GM06990 (cell line): ENCODE results near the gene TBCD.

Experiments used
- DNase-seq: peaks from one replicate; pipeline ENCODE4 v3.0.0-alpha.2; 2011; ENCODE audit not compliant: insufficient read length; ENCODE audit errors: extremely low read depth
- H3K27me3 ChIP-seq: replicated peaks from 2 replicates; pipeline ENCODE4 v1.6.0; 2011; ENCODE audit warnings: low read length; ENCODE audit not compliant: control insufficient read depth, insufficient read depth
- H3K36me3 ChIP-seq: 2 replicates; pipeline ENCODE4 v1.5.1; 2011; ENCODE audit warnings: low read length; ENCODE audit not compliant: control insufficient read depth, insufficient read depth
- H3K4me3 ChIP-seq: replicated peaks from 2 replicates; pipeline ENCODE4 v1.5.1; 2011; ENCODE audit warnings: low read depth, mild to moderate bottlenecking, control low read depth, low read length
- TF ChIP-seq, protein P1 (sequence below): IDR thresholded peaks from 2 replicates; pipeline ENCODE4 v1.5.1; 2011; ENCODE audit warnings: low read length, control low read depth, mild to moderate bottlenecking, inconsistent platforms; ENCODE audit not compliant: insufficient read depth, poor library complexity, severe bottlenecking

The TBCD gene

DNA sequence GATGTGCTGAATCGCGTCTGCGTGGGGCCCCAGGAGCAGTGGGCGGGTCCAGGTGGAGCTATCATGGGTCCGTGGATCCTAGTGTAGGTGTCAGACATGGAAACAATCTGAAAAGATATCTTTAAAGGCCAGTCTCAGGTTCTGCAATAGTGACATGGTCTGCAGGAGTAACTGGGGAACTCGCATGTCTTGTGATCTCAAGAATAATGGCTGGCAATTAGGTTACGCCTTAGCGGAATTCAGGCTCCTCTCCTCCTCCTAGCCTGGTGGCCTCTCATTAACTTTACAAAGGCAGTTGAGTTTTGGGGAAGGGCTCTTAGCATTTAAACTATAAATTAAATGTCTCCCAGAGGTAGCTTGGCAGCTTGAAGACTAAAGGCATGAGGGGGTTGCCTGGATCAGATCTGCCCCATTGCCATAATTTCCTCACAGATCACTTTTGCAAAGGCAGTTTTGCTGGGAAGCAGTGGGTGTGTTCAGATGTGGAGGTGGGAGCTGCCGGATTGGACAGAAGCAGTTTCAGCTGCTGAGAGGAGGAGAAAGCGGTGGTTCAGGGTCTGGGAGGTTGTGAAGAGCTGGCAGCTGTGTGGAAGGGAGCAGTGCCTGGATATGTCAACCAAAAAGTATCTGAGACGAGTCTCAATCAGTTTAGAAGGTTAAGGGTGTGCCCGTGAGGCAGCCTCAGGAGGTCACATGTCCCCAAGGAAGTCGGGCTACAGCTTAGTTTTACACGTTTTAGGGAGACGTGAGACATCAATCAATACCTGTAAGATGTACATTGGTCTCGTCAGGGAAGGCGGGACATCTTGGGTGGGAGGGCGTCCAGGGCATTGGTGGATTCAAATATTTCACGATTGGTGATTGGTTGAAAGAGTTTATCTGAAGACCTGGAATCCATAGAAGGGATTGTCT, 2.7 kb downstream of the TBCD start:
- TF ChIP-seq, protein P1, sequence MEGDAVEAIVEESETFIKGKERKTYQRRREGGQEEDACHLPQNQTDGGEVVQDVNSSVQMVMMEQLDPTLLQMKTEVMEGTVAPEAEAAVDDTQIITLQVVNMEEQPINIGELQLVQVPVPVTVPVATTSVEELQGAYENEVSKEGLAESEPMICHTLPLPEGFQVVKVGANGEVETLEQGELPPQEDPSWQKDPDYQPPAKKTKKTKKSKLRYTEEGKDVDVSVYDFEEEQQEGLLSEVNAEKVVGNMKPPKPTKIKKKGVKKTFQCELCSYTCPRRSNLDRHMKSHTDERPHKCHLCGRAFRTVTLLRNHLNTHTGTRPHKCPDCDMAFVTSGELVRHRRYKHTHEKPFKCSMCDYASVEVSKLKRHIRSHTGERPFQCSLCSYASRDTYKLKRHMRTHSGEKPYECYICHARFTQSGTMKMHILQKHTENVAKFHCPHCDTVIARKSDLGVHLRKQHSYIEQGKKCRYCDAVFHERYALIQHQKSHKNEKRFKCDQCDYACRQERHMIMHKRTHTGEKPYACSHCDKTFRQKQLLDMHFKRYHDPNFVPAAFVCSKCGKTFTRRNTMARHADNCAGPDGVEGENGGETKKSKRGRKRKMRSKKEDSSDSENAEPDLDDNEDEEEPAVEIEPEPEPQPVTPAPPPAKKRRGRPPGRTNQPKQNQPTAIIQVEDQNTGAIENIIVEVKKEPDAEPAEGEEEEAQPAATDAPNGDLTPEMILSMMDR, result no peak
- Histone ChIP-seq H3K4me3 (no peak overlapping the region), H3K27me3 (no peaks in the 10 kb centered on the region), H3K36me3 (peaks cover 3% of the 10 kb centered on the region)
- DNase-seq, result no peak

DNA sequence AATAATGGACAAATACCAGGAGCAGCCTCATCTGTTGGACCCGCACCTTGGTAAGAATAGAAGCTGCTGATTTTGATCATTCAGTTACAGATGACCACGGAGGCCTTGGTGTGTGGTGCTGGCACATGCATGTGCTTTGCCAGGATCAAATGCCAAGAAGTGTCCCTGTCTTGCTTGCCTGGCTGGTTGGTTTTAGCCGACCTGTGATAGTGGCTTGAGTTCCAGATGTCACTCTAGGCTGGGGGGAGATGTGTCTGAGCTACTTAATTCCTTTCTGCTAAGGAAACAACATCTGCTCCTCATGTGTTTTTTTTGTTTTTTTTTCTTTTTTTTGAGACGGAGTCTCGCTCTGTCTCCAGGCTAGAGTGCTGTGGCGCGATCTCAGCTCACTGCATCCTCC, 4.3 kb downstream of the TBCD start:
- Histone ChIP-seq H3K36me3 (peaks cover 3% of the 10 kb centered on the region), H3K4me3 (no peak overlapping the region), H3K27me3 (no peaks in the 10 kb centered on the region)
- TF ChIP-seq, protein P1, result no peak
- no peak for DNase-seq

DNA sequence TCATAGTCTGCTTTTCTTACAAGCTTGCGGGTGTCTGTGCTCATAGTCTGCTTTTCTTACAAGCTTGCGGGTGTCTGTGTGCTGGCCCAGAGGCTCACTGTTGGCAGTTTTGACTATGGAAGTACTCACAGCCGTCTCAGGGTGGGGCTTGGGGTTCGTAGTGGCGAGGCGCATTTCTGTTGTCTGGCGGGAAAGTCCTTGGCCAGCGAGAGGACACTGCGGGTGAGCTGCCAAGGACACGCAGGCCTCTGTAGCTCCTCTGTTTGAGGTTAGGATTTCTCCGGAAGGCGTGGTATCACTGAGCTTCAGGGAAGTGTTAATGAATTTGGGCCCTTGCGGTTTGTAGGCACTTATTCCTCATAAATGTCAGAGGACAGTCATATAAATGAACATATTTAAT, 13.5 kb downstream of the TBCD start:
- Histone ChIP-seq H3K36me3 (peaks cover 10% of the 10 kb centered on the region), H3K4me3 (no peak overlapping the region), H3K27me3 (no peaks in the 10 kb centered on the region)
- DNase-seq, result no peak
- TF ChIP-seq, protein P1, result no peak

DNA sequence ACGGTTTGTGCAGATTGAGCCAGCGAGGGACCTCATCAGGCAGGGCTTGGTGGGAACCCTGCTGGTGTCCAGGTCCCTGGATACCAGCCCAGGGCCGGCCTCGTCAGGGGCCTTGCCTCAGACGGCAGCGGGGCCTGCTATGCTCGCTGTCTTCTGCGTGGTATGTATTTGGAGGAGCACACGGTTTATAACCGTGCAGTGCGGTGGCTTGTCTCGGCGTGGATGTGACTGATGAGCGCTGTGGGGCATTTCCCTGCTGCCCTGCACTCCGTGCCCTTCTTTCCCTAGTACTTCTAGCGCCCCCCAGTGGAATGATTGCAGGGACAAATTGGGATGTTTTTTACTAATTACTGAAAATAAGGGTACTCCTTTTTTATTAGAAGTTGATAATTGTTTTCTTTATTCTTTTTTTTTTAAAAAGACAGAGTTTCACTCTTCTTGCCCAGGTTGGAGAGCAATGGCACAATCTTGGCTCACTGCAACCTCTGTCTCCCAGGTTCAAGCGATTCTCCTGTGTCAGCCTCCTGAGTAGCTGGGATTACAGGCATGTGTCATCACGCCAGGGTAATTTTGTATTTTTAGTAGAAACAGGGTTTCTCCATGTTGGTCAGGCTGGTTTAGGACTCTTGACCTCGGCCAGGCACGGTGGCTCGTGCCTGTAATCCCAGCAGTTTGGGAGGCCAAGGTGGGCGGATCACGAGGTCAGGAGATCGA, 15.3 kb downstream of the TBCD start:
- H3K27me3 ChIP-seq, result no peaks in the 10 kb centered on the region
- TF ChIP-seq, protein P1, result peak; percentile 56
- H3K4me3 ChIP-seq, result no peak overlapping the region
- DNase-seq, result no peak
- H3K36me3 ChIP-seq, result peaks cover 12% of the 10 kb centered on the region

DNA sequence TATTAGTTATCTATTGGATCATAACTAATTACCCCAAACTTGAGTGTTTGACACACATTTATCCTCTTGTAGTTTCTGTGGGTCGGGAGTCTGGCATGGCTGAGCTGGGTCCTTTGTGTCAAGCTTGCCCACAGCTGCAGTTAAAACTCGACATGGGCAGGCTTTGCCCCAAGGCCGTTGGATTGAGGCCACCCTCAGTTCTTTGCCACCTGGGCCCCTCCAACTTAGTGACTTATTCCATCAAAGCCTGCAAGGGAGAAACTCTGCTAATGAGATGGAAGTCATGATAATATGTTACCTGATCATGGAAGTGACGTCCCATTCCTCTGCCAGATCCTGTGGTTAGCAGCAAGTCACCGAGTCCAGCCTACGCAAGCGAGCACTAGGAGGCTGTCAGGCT, 17.2 kb downstream of the TBCD start:
- H3K27me3 ChIP-seq, result no peaks in the 10 kb centered on the region
- TF ChIP-seq, protein P1, result no peak
- H3K36me3 ChIP-seq, result peaks cover 15% of the 10 kb centered on the region
- no peak overlapping the region for H3K4me3 ChIP-seq
- DNase-seq, result no peak
